Endothelial cell of umbilical vein (primary cell): ENCODE results near the gene DEGS2. TPM values are rescaled to one million over a fixed set of nuclear protein-coding genes. Genes with fewer than 3 reads are reported as not detected.

Source experiments
- BruUV-seq: library from RNA; stranded (reverse); fragments of 400-500 nt; replicated peaks from 2 replicates; lab custom pipeline; 2021; lab: Mats Ljungman, UMichigan
- CTCF ChIA-PET: fragments of 300-600, 350-600 bp; sonication (Branson Sonifier 250); formaldehyde crosslinking; loops from one replicate; lab custom pipeline; 2021; ENCODE audit warnings: antibody characterized with exemption, inconsistent platforms; lab: Charles Lee
- POLR2A ChIA-PET: fragments of 300-600, 350-600 bp; sonication (Branson Sonifier 250); formaldehyde crosslinking; loops from one replicate; lab custom pipeline; 2021; ENCODE audit warnings: antibody characterized with exemption, inconsistent platforms; lab: Charles Lee
- DNase-seq: peaks from one replicate; pipeline ENCODE4 v3.0.0-alpha.2; 2011; ENCODE audit warnings: low read depth, low spot score
- FAIRE-seq: peaks from 2 replicates; lab custom pipeline; 2011; peaks lifted over from hg19 to GRCh38; lab: Jason Lieb, UNC
- H2AFZ ChIP-seq: 2 replicates; pipeline ENCODE4 v1.6.0; 2012; ENCODE audit warnings: low read depth, low read length, control low read depth, inconsistent platforms
- H3K27ac ChIP-seq: 2 replicates; pipeline ENCODE4 v1.5.1; 2011; ENCODE audit warnings: low read depth, mild to moderate bottlenecking, control low read depth, low read length, moderate library complexity; ENCODE audit not compliant: insufficient read depth
- H3K27me3 ChIP-seq, 2 experiments: 2 replicates each; pipeline versions ENCODE4 v1.6.0 to v1.6.1; 2011; ENCODE audit warnings: low read length in 2 of 2, mixed read lengths in 1 of 2; ENCODE audit not compliant: control insufficient read depth in 2 of 2, insufficient read depth in 2 of 2
- H3K36me3 ChIP-seq, 2 experiments: 2 replicates in 1 of 2; 3 replicates in 1 of 2; pipeline ENCODE4 v1.5.1; 2011; ENCODE audit warnings: low read length in 2 of 2, mild to moderate bottlenecking in 1 of 2, moderate library complexity in 1 of 2; ENCODE audit not compliant: control insufficient read depth in 2 of 2, insufficient read depth in 2 of 2; ENCODE audit errors: extremely low read depth in 1 of 2
- H3K4me1 ChIP-seq: 3 replicates; pipeline ENCODE4 v1.5.1; 2011; ENCODE audit warnings: mild to moderate bottlenecking, low read length; ENCODE audit not compliant: control insufficient read depth, insufficient read depth; ENCODE audit errors: extremely low read depth
- H3K4me2 ChIP-seq: 2 replicates; pipeline ENCODE4 v1.6.1; 2011; ENCODE audit warnings: low read length, control low read depth, mixed read lengths; ENCODE audit not compliant: insufficient read depth
- H3K4me3 ChIP-seq, 3 experiments: fragments of 200-600 bp in 1 of 3; sonication (generic), shearing (Covaris generic) in 1 of 3; replicated peaks in 1 of 3; 2 replicates each; pipeline ENCODE4 v1.5.1; 2011 to 2016; ENCODE audit warnings: control low read depth in 3 of 3, low read length in 3 of 3, mild to moderate bottlenecking in 2 of 3, inconsistent platforms in 1 of 3, low read depth in 1 of 3, moderate library complexity in 1 of 3; ENCODE audit not compliant: insufficient read depth in 1 of 3
- H3K79me2 ChIP-seq: 2 replicates; pipeline ENCODE4 v1.6.0; 2012; ENCODE audit warnings: low read length, inconsistent platforms; ENCODE audit not compliant: control insufficient read depth, insufficient read depth
- H3K9ac ChIP-seq: replicated peaks from 2 replicates; pipeline ENCODE3; 2011; ENCODE audit warnings: low read length, control low read depth; ENCODE audit not compliant: insufficient read depth; ENCODE audit errors: extremely low read depth
- H3K9me1 ChIP-seq: replicated peaks from 3 replicates; pipeline ENCODE4 v1.6.0; 2011; ENCODE audit warnings: mild to moderate bottlenecking, low read length; ENCODE audit not compliant: control insufficient read depth, insufficient read depth; ENCODE audit errors: extremely low read depth
- H3K9me3 ChIP-seq: replicated peaks from 2 replicates; pipeline ENCODE4 v1.5.1; 2012; ENCODE audit warnings: low read length, inconsistent platforms; ENCODE audit not compliant: control insufficient read depth, insufficient read depth
- H4K20me1 ChIP-seq: replicated peaks from 2 replicates; pipeline ENCODE3; 2011; ENCODE audit warnings: mild to moderate bottlenecking, low read length; ENCODE audit not compliant: control insufficient read depth, insufficient read depth; ENCODE audit errors: extremely low read depth
- EZH2 ChIP-seq: IDR thresholded peaks from 2 replicates; pipeline ENCODE4 v1.6.1; 2012; ENCODE audit warnings: borderline replicate concordance, low read depth, mild to moderate bottlenecking, moderate library complexity, low read length, inconsistent platforms; ENCODE audit not compliant: severe bottlenecking
- FOS ChIP-seq: IDR thresholded peaks from 2 replicates; pipeline ENCODE4 v1.6.1; 2011; ENCODE audit warnings: mild to moderate bottlenecking, low read length, moderate library complexity, borderline replicate concordance; ENCODE audit not compliant: insufficient read depth
- GATA2 ChIP-seq: IDR thresholded peaks from 2 replicates; pipeline ENCODE4 v1.7.0; 2011; ENCODE audit warnings: low read depth, mild to moderate bottlenecking, moderate library complexity, mixed read lengths, low read length; ENCODE audit not compliant: insufficient read length, insufficient read depth
- JUN ChIP-seq: IDR thresholded peaks from 2 replicates; pipeline ENCODE4 v1.6.1; 2011; ENCODE audit warnings: borderline replicate concordance, low read depth; ENCODE audit not compliant: insufficient read length, insufficient read depth
- MYC ChIP-seq: IDR thresholded peaks from one replicate; pipeline ENCODE4 v1.6.1; 2011; ENCODE audit warnings: mild to moderate bottlenecking, low read depth, low read length
- POLR2A ChIP-seq: IDR thresholded peaks from 2 replicates; pipeline ENCODE4 v1.6.1; 2012; ENCODE audit warnings: low read depth, mild to moderate bottlenecking, control low read depth, low read length
- POLR2AphosphoS5 ChIP-seq: IDR thresholded peaks from 2 replicates; pipeline ENCODE4 v1.6.1; 2012; ENCODE audit warnings: low read depth, mild to moderate bottlenecking, control low read depth, low read length, moderate library complexity; ENCODE audit not compliant: insufficient read depth
- dilution Hi-C: fragments of 300-500 bp; cut with MboI; formaldehyde crosslinking; loops from one replicate; pipeline ENCODE4 v1.15.0; 2019; ENCODE audit warnings: low sequenced_read_pairs; ENCODE audit not compliant: extremely low pct_ligation_motif_present
- intact Hi-C: fragments of 100-400 bp; cut with micrococcal nuclease; formaldehyde crosslinking; loops from one replicate; pipeline ENCODE4 v1.10.0; 2022
- polyA plus RNA-seq, 4 experiments: library from polyadenylated mRNA; depleted of rRNA in 3 of 4; stranded (reverse) in 3 of 4; unstranded in 1 of 4; fragments of >200 nt; gene quantifications; 2 replicates each; pipeline versions ENCODE4 v1.2.1 to v1.2.3, GENCODE V29; 2011 to 2012; ENCODE audit warnings: missing spikeins in 1 of 4
- total RNA-seq: library from RNA; stranded (reverse); gene quantifications from 2 replicates; pipeline ENCODE4 v1.2.3, GENCODE V29; 2021
- TF ChIP-seq, protein P1 (sequence below): IDR thresholded peaks from 2 replicates; pipeline ENCODE4 v1.6.1; 2011; ENCODE audit not compliant: insufficient read depth, insufficient read length
- TF ChIP-seq, protein P2 (sequence below), 2 donors: IDR thresholded peaks; 1 replicate in 1 of 2; 2 replicates in 1 of 2; pipeline ENCODE4 v1.5.1; 2011; ENCODE audit warnings: low read length in 2 of 2, mild to moderate bottlenecking in 2 of 2, moderate library complexity in 2 of 2, control low read depth in 1 of 2, inconsistent platforms in 1 of 2, low read depth in 1 of 2; ENCODE audit not compliant: insufficient read depth in 1 of 2; ENCODE audit errors: extremely low read depth in 1 of 2

Gene DEGS2
- total and polyA plus RNA-seq, 2 donors (not counting 3 experiments of a cell fraction or from before 2014, with no cell fraction given): 0.06 TPM; not detected in 1

DNA sequence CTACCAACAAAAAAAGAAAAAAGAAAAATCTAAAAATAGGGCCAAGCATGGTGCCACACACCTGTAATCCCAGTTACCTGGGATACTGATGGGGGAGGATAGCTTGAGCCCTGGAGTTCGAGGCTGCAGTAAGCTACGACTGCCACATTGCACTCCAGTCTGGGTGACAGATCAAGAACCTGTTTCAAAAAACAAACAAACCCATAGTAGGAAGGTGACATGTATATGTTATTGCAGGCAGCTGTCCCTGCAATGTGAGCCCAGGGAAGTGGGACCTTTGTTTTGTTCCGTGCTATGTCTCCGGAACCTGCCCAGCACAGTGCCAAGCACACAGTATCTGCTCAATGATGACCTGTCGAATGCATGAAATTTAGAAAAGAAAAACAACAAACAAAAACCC lies 42.3 kb upstream of the DEGS2 start:
- H3K4me3 ChIP-seq: no peak overlapping the region
- DNase-seq: no peak
- BruUV-seq: no TSS peak
- no peak for FAIRE-seq
- TF ChIP-seq GATA2 (no peak), FOS (no peak), EZH2 (no peak), POLR2A (no peak), MYC (no peak), JUN (no peak), POLR2AphosphoS5 (no peak)
- TF ChIP-seq, protein P1, sequence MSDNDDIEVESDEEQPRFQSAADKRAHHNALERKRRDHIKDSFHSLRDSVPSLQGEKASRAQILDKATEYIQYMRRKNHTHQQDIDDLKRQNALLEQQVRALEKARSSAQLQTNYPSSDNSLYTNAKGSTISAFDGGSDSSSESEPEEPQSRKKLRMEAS: no peak
- TF ChIP-seq, protein P2, sequence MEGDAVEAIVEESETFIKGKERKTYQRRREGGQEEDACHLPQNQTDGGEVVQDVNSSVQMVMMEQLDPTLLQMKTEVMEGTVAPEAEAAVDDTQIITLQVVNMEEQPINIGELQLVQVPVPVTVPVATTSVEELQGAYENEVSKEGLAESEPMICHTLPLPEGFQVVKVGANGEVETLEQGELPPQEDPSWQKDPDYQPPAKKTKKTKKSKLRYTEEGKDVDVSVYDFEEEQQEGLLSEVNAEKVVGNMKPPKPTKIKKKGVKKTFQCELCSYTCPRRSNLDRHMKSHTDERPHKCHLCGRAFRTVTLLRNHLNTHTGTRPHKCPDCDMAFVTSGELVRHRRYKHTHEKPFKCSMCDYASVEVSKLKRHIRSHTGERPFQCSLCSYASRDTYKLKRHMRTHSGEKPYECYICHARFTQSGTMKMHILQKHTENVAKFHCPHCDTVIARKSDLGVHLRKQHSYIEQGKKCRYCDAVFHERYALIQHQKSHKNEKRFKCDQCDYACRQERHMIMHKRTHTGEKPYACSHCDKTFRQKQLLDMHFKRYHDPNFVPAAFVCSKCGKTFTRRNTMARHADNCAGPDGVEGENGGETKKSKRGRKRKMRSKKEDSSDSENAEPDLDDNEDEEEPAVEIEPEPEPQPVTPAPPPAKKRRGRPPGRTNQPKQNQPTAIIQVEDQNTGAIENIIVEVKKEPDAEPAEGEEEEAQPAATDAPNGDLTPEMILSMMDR (IDR thresholded peaks at IDR 0.05; ENCODE audit: extremely low read depth in 1 of 2, insufficient read depth in 1 of 2, low read depth in 1 of 2, low read length in 2 of 2): no peak
- no peak overlapping the region for H3K4me2 ChIP-seq
- no peak overlapping the region for H3K27ac ChIP-seq
- no peaks in the 10 kb centered on the region for H3K9me1 ChIP-seq
- no peaks in the 10 kb centered on the region for H4K20me1 ChIP-seq
- POLR2A ChIA-PET: no interaction called here
- CTCF ChIA-PET: no interaction called here
- no peak overlapping the region for H3K9ac ChIP-seq
- H3K27me3 ChIP-seq: peaks cover 2 to 4% of the 10 kb centered on the region in 2 experiments
- no peak overlapping the region for H2AFZ ChIP-seq
- H3K4me1 ChIP-seq: no peaks in the 10 kb centered on the region
- dilution Hi-C loops: no loop called here
- intact Hi-C loops: no loop called here
- no peaks in the 10 kb centered on the region for H3K36me3 ChIP-seq
- H3K9me3 ChIP-seq: no peaks in the 10 kb centered on the region
- no peaks in the 10 kb centered on the region for H3K79me2 ChIP-seq
